ENCODE measurements around the gene RGP1. TPM values are rescaled to one million over a fixed set of nuclear protein-coding genes. Genes with fewer than 3 reads are reported as not detected.

The RGP1 gene
- total RNA-seq, 1 experiment from 2014 or later, result 27.1 TPM

GRCh38 chr9:35758475-35759050 is 9.5 kb downstream of the RGP1 start:
- no peak for DNase-seq
- POLR2A ChIA-PET, result no interaction called here
- no TSS peak for BruUV-seq (replicated peaks)

DNA sequence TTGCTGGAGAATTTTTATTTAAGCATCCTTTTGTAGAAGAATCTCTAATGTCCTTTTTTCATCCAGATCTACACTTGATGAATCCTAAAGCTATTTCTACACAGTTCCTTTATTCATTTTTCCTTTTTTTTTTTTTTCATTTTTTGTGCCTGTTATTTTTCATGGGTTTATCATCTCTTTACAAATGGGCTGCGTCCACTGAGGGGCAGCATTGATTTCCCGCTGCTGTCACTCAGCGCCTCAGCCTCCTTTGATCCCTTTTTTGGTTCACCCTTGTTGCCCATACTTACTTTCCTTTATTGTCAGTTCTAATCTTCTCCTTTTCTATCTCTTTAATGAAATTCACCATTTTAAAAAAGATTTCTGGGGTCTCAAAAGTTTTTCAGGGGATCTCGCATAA is 10.7 kb downstream of the RGP1 start:
- ChIA-PET POLR2A (interaction anchor here (0.7 to 1.0 kb wide), 2 partner anchors 14 to 32 kb away, joined by 3 to 4 read pairs; no protein-coding TSS in a partner anchor), CTCF (no interaction called here)
- peaks cover 14% of the 10 kb centered on the region for H3K36me3 Mint-ChIP-seq (ENCODE audit: insufficient read depth, unreplicated experiment)
- BruUV-seq (replicated peaks), result no TSS peak
- Histone ChIP-seq H3K9me3 (no peaks in the 10 kb centered on the region), H3K4me1 (peaks cover 5% of the 10 kb centered on the region; the same call in 1 of the 2 replicates), H3K4me3 (ENCODE audit: low read depth, low read length) (no peak overlapping the region), H3K36me3 (ENCODE audit: control insufficient read depth, insufficient read depth, low read length) (no peaks in the 10 kb centered on the region), H3K27me3 (replicated peaks; ENCODE audit: control insufficient read depth, insufficient read depth, low read length) (no peaks in the 10 kb centered on the region)
- H3K27ac Mint-ChIP-seq (ENCODE audit: unreplicated experiment), result no peak overlapping the region
- no peaks in the 10 kb centered on the region for H3K27me3 Mint-ChIP-seq (ENCODE audit: insufficient read depth, unreplicated experiment)
- no peaks in the 10 kb centered on the region for H3K9me3 Mint-ChIP-seq (ENCODE audit: unreplicated experiment)
- H3K4me1 Mint-ChIP-seq (ENCODE audit: low read depth, unreplicated experiment), result peaks cover 14% of the 10 kb centered on the region
- no peak overlapping the region for H3K4me3 Mint-ChIP-seq (ENCODE audit: unreplicated experiment)
- intact Hi-C loops (cut with micrococcal nuclease; ENCODE audit: unreplicated experiment), result no loop called here
- TF ChIP-seq, protein P1, sequence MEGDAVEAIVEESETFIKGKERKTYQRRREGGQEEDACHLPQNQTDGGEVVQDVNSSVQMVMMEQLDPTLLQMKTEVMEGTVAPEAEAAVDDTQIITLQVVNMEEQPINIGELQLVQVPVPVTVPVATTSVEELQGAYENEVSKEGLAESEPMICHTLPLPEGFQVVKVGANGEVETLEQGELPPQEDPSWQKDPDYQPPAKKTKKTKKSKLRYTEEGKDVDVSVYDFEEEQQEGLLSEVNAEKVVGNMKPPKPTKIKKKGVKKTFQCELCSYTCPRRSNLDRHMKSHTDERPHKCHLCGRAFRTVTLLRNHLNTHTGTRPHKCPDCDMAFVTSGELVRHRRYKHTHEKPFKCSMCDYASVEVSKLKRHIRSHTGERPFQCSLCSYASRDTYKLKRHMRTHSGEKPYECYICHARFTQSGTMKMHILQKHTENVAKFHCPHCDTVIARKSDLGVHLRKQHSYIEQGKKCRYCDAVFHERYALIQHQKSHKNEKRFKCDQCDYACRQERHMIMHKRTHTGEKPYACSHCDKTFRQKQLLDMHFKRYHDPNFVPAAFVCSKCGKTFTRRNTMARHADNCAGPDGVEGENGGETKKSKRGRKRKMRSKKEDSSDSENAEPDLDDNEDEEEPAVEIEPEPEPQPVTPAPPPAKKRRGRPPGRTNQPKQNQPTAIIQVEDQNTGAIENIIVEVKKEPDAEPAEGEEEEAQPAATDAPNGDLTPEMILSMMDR (IDR thresholded peaks at IDR 0.05; ENCODE audit: insufficient read depth in 1 of 2, low read depth in 1 of 2, low read length in 1 of 2, severe bottlenecking in 1 of 2, unreplicated experiment in 1 of 2), result no peak
- no peak for DNase-seq

More at GRCh38 chr9:35758475-35759050, 9.5 kb downstream of the RGP1 start:
- H3K4me1 ChIP-seq, result peaks cover 5% of the 10 kb centered on the region; the same call in 1 of the 2 replicates
- H3K4me3 Mint-ChIP-seq (ENCODE audit: unreplicated experiment), result peak overlapping the region; percentile 20
- CTCF ChIA-PET, result interaction anchor here (0.7 kb wide), 1 partner anchor 32 kb away, joined by 7 read pairs; no protein-coding TSS in a partner anchor
- H3K9me3 Mint-ChIP-seq (ENCODE audit: unreplicated experiment), result no peaks in the 10 kb centered on the region
- intact Hi-C loops (cut with micrococcal nuclease; ENCODE audit: unreplicated experiment), result no loop called here
- no peaks in the 10 kb centered on the region for H3K36me3 ChIP-seq (ENCODE audit: control insufficient read depth, insufficient read depth, low read length)
- H3K4me3 ChIP-seq (ENCODE audit: low read depth, low read length), result no peak overlapping the region
- H3K4me1 Mint-ChIP-seq (ENCODE audit: low read depth, unreplicated experiment), result peaks cover 14% of the 10 kb centered on the region
- TF ChIP-seq, protein P1 (IDR thresholded peaks at IDR 0.05; ENCODE audit: insufficient read depth in 1 of 2, low read depth in 1 of 2, low read length in 1 of 2, severe bottlenecking in 1 of 2, unreplicated experiment in 1 of 2), result no peak
- no peaks in the 10 kb centered on the region for H3K27me3 Mint-ChIP-seq (ENCODE audit: insufficient read depth, unreplicated experiment)
- H3K27ac Mint-ChIP-seq (ENCODE audit: unreplicated experiment), result no peak overlapping the region
- H3K9me3 ChIP-seq, result no peaks in the 10 kb centered on the region
- no peaks in the 10 kb centered on the region for H3K27me3 ChIP-seq (replicated peaks; ENCODE audit: control insufficient read depth, insufficient read depth, low read length)
- H3K36me3 Mint-ChIP-seq (ENCODE audit: insufficient read depth, unreplicated experiment), result peaks cover 14% of the 10 kb centered on the region

DNA sequence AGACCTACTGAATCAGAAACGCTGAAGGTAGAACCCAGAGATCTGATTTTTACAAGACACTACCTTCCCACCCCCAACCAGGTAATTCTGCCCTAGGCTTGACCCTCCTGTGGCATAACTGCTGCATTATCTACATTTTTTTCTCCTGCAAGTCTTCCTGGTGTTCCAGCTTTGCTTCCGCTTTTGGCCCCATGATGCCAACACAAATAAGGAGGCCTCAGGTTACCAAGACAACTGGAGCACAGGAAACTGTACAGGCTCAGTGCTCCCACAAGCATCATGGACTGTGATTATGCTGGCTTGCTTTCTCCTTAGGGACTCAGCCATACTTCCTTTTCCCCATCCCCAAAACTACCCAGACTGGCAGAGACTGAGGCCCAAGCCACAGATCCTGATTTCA is 11.6 kb downstream of the RGP1 start:
- Histone ChIP-seq H3K4me3 (ENCODE audit: low read depth, low read length) (no peak overlapping the region), H3K4me1 (peaks cover 5% of the 10 kb centered on the region; the same call in 1 of the 2 replicates), H3K36me3 (ENCODE audit: control insufficient read depth, insufficient read depth, low read length) (no peaks in the 10 kb centered on the region), H3K27me3 (replicated peaks; ENCODE audit: control insufficient read depth, insufficient read depth, low read length) (no peaks in the 10 kb centered on the region), H3K9me3 (no peaks in the 10 kb centered on the region)
- ChIA-PET POLR2A (interaction anchor here (0.5 to 1.2 kb wide), 2 partner anchors 33 to 272 kb away, joined by 3 to 5 read pairs; no protein-coding TSS in a partner anchor), CTCF (no interaction called here)
- H3K9me3 Mint-ChIP-seq (ENCODE audit: unreplicated experiment), result no peaks in the 10 kb centered on the region
- H3K27ac Mint-ChIP-seq (ENCODE audit: unreplicated experiment), result no peak overlapping the region
- BruUV-seq (replicated peaks), result no TSS peak
- no peaks in the 10 kb centered on the region for H3K27me3 Mint-ChIP-seq (ENCODE audit: insufficient read depth, unreplicated experiment)
- no peak for DNase-seq
- intact Hi-C loops (cut with micrococcal nuclease; ENCODE audit: unreplicated experiment), result no loop called here
- H3K4me3 Mint-ChIP-seq (ENCODE audit: unreplicated experiment), result no peak overlapping the region
- TF ChIP-seq, protein P1 (IDR thresholded peaks at IDR 0.05; ENCODE audit: insufficient read depth in 1 of 2, low read depth in 1 of 2, low read length in 1 of 2, severe bottlenecking in 1 of 2, unreplicated experiment in 1 of 2), result no peak
- peaks cover 14% of the 10 kb centered on the region for H3K4me1 Mint-ChIP-seq (ENCODE audit: low read depth, unreplicated experiment)
- peaks cover 14% of the 10 kb centered on the region for H3K36me3 Mint-ChIP-seq (ENCODE audit: insufficient read depth, unreplicated experiment)

Measured in Caco-2 (cell line).